ENCODE data around the gene ITGAX.

ITGAX gene

DNA sequence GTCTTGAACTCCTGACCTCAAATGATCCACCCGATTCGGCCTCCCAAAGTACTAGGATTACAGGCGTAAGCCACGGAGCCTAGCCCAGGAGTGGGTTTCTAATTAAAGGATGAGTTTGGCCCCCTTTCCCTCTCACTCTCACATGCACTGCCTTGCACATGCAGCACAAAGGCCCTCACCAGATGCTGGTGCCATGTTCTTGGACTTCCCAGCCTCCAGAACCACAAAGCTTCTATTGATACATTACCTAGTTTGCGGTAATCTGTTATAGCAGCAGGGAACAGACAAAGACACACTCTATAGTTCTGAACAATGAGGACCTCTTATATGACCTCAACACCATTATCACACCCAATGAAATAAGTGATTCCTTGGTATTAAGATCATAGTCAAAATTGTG lies 20.3 kb downstream of the ITGAX start:
- no peak overlapping the region for H3K9ac ChIP-seq (ENCODE audit: low read length)
- peaks cover 52% of the 10 kb centered on the region for H3K27me3 ChIP-seq (replicated peaks; ENCODE audit: insufficient read depth, low read length)
- H3K4me1 ChIP-seq (ENCODE audit: low read length) = peaks cover 14% of the 10 kb centered on the region
- no peaks in the 10 kb centered on the region for H3K9me2 ChIP-seq (replicated peaks; ENCODE audit: insufficient read depth, low read length)
- no peaks in the 10 kb centered on the region for H3K36me3 ChIP-seq (replicated peaks; ENCODE audit: insufficient read depth, low read length)
- H3F3A ChIP-seq (ENCODE audit: insufficient read depth, low read length) = peaks cover 5% of the 10 kb centered on the region; the same call in 1 of the 2 replicates
- no peaks in the 10 kb centered on the region for H3K79me2 ChIP-seq (ENCODE audit: low read length)
- TF ChIP-seq, protein P1, sequence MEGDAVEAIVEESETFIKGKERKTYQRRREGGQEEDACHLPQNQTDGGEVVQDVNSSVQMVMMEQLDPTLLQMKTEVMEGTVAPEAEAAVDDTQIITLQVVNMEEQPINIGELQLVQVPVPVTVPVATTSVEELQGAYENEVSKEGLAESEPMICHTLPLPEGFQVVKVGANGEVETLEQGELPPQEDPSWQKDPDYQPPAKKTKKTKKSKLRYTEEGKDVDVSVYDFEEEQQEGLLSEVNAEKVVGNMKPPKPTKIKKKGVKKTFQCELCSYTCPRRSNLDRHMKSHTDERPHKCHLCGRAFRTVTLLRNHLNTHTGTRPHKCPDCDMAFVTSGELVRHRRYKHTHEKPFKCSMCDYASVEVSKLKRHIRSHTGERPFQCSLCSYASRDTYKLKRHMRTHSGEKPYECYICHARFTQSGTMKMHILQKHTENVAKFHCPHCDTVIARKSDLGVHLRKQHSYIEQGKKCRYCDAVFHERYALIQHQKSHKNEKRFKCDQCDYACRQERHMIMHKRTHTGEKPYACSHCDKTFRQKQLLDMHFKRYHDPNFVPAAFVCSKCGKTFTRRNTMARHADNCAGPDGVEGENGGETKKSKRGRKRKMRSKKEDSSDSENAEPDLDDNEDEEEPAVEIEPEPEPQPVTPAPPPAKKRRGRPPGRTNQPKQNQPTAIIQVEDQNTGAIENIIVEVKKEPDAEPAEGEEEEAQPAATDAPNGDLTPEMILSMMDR (IDR thresholded peaks at IDR 0.05; ENCODE audit: low read length) = no peak
- no peak for TF ChIP-seq EZH2phosphoT487 (IDR thresholded peaks at IDR 0.05; ENCODE audit: low read length)
- no peak overlapping the region for H3K4me2 ChIP-seq (ENCODE audit: low read depth, low read length)
- H3K9me3 ChIP-seq (replicated peaks; ENCODE audit: insufficient read depth, low read length) = no peaks in the 10 kb centered on the region
- no peak overlapping the region for H3K4me3 ChIP-seq (ENCODE audit: low read length)
- DNase-seq = no peak
- no peak overlapping the region for H3K27ac ChIP-seq (ENCODE audit: low read length)
- H4K20me1 ChIP-seq (ENCODE audit: insufficient read depth, low read length) = no peaks in the 10 kb centered on the region
- H2AFZ ChIP-seq (ENCODE audit: low read length) = no peak overlapping the region

DNA sequence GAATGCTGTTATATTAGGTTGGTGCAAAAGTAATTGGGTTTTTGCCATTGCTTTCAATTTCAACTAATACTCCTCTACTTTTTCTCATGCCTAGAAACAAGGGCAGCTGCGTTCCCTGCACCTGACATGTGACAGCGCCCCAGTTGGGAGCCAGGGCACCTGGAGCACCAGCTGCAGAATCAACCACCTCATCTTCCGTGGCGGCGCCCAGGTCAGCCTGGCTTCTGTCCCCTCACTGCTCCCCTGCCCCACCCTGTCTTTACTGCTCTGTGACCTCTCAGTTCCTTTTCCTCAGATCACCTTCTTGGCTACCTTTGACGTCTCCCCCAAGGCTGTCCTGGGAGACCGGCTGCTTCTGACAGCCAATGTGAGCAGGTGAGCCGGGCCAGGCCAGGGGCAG lies 21.7 kb downstream of the ITGAX start:
- no peaks in the 10 kb centered on the region for H4K20me1 ChIP-seq (ENCODE audit: insufficient read depth, low read length)
- H3F3A ChIP-seq (ENCODE audit: insufficient read depth, low read length) = peaks cover 5% of the 10 kb centered on the region; the same call in 1 of the 2 replicates
- no peaks in the 10 kb centered on the region for H3K9me3 ChIP-seq (replicated peaks; ENCODE audit: insufficient read depth, low read length)
- peak; percentile 44 for DNase-seq
- H3K4me3 ChIP-seq (ENCODE audit: low read length) = no peak overlapping the region
- H3K36me3 ChIP-seq (replicated peaks; ENCODE audit: insufficient read depth, low read length) = no peaks in the 10 kb centered on the region
- TF ChIP-seq EZH2phosphoT487 (IDR thresholded peaks at IDR 0.05; ENCODE audit: low read length) (no peak), EZH2 (optimal IDR thresholded peaks at IDR 0.05; ENCODE audit: low read depth, low read length) (no peak)
- TF ChIP-seq, protein P1 (IDR thresholded peaks at IDR 0.05; ENCODE audit: low read length) = no peak
- H3K9me2 ChIP-seq (replicated peaks; ENCODE audit: insufficient read depth, low read length) = no peaks in the 10 kb centered on the region
- H3K9ac ChIP-seq (ENCODE audit: low read length) = no peak overlapping the region
- H3K4me2 ChIP-seq (ENCODE audit: low read depth, low read length) = peak overlapping the region; percentile 44; the same call in 1 of the 2 replicates
- no peak overlapping the region; the same call in 1 of the 2 replicates for H2AFZ ChIP-seq (ENCODE audit: low read length)
- peak overlapping the region; percentile 46; the same call in 1 of the 2 replicates for H3K27ac ChIP-seq (ENCODE audit: low read length)
- H3K4me1 ChIP-seq (ENCODE audit: low read length) = peaks cover 14% of the 10 kb centered on the region
- peaks cover 37% of the 10 kb centered on the region for H3K27me3 ChIP-seq (replicated peaks; ENCODE audit: insufficient read depth, low read length)
- no peaks in the 10 kb centered on the region for H3K79me2 ChIP-seq (ENCODE audit: low read length)

DNA sequence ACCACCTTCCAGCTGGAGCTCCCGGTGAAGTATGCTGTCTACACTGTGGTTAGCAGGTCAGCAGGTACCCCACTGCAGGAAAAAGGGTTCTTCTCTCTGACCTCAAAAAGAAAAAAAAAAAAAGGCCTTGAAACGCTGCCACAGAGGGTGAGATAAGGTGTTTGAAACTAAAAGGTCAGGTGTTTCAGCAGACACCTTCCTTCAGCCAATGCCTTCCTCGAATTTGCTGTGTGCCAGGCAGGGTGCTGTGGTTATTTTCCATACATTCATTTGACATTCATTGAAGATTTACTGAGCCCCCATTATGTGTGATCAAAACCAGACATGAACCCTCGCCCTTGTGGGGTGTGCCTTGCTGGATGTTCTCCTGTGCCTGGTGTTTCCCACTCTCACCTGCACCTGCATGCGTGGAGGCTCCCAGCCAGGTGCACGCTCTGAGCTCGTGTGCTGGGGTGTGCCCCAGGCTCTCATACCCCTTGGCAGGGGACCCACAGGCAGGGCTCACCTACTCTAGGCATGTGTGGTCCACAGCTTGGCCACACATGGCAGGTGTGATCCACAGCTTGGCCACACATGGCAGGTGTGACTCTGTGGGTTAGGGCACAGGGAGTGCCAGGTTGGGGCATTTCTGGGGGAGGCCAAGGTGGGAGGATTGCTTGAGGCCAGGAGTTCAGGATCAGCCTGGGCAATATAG lies 22.4 kb downstream of the ITGAX start:
- no peak overlapping the region for H3K9ac ChIP-seq (ENCODE audit: low read length)
- no peaks in the 10 kb centered on the region for H3K79me2 ChIP-seq (ENCODE audit: low read length)
- H3K36me3 ChIP-seq (replicated peaks; ENCODE audit: insufficient read depth, low read length) = no peaks in the 10 kb centered on the region
- peak overlapping the region; percentile 46; the same call in 1 of the 2 replicates for H3K27ac ChIP-seq (ENCODE audit: low read length)
- no peaks in the 10 kb centered on the region for H3K9me2 ChIP-seq (replicated peaks; ENCODE audit: insufficient read depth, low read length)
- no peaks in the 10 kb centered on the region for H3K9me3 ChIP-seq (replicated peaks; ENCODE audit: insufficient read depth, low read length)
- peak; percentile 22 for DNase-seq
- H3K4me3 ChIP-seq (ENCODE audit: low read length) = no peak overlapping the region
- H3K27me3 ChIP-seq (replicated peaks; ENCODE audit: insufficient read depth, low read length) = peaks cover 30% of the 10 kb centered on the region
- H3K4me2 ChIP-seq (ENCODE audit: low read depth, low read length) = peak overlapping the region; percentile 44; the same call in 1 of the 2 replicates
- H4K20me1 ChIP-seq (ENCODE audit: insufficient read depth, low read length) = no peaks in the 10 kb centered on the region
- TF ChIP-seq EZH2phosphoT487 (IDR thresholded peaks at IDR 0.05; ENCODE audit: low read length) = no peak
- TF ChIP-seq, protein P1 (IDR thresholded peaks at IDR 0.05; ENCODE audit: low read length) = no peak
- no peak for TF ChIP-seq EZH2 (optimal IDR thresholded peaks at IDR 0.05; ENCODE audit: low read depth, low read length)
- H3K4me1 ChIP-seq (ENCODE audit: low read length) = peaks cover 14% of the 10 kb centered on the region
- H3F3A ChIP-seq (ENCODE audit: insufficient read depth, low read length) = peaks cover 5% of the 10 kb centered on the region; the same call in 1 of the 2 replicates
- no peak overlapping the region; the same call in 1 of the 2 replicates for H2AFZ ChIP-seq (ENCODE audit: low read length)
